GM19438 (cell line): ENCODE results near the gene POLR1D.

Source experiments
- ATAC-seq: cut with Tn5 transposase; IDR thresholded peaks from one replicate; pipeline ENCODE4 v1.9.1; 2021; ENCODE audit warnings: low read depth; ENCODE audit not compliant: unreplicated experiment

POLR1D gene

GRCh38 chr13:27670861-27671260 is 49.2 kb downstream of the POLR1D start:
- ATAC-seq: no peak

GRCh38 chr13:27672025-27672424 is 50.3 kb downstream of the POLR1D start:
- ATAC-seq: no peak
